Stimulated activated naive CD8-positive, alpha-beta T cell treated with anti-CD3 and anti-CD28 coated beads, Interleukin-15, amount 100 ng/mL, for 72 hours (primary cell): ENCODE results near the gene TMC6.

Experiments used
- ATAC-seq: fragments of 150-1000 bp; cut with Tn5 transposase; 2 replicates; pipeline ENCODE4 v1.10.0; 2021; ENCODE audit warnings: mild to moderate bottlenecking, moderate library complexity
- DNase-seq, 2 donors: peaks; one replicate each; pipeline ENCODE4 v3.0.0; 2021 to 2022
- H3K27ac Mint-ChIP-seq, 2 donors: one replicate each; pipeline ENCODE4 v1.8.0; 2022; ENCODE audit warnings: mild to moderate bottlenecking in 2 of 2, mixed read lengths in 2 of 2, moderate library complexity in 2 of 2
- H3K27me3 Mint-ChIP-seq: one replicate; pipeline ENCODE4 v1.8.0; 2022; ENCODE audit warnings: mixed read lengths
- H3K4me1 Mint-ChIP-seq: one replicate; pipeline ENCODE4 v1.8.0; 2022; ENCODE audit warnings: mild to moderate bottlenecking, mixed read lengths
- H3K4me3 Mint-ChIP-seq, 2 donors: one replicate each; pipeline ENCODE4 v1.8.0; 2022; ENCODE audit warnings: mild to moderate bottlenecking in 2 of 2, mixed read lengths in 2 of 2, moderate library complexity in 1 of 2
- H3K9me3 Mint-ChIP-seq, 2 donors: one replicate each; pipeline ENCODE4 v1.8.0; 2022; ENCODE audit warnings: mixed read lengths in 2 of 2

Gene TMC6

GRCh38 chr17:78164748-78165607, 36.4 kb upstream of the TMC6 start:
- H3K27me3 Mint-ChIP-seq, result no peaks in the 10 kb centered on the region
- H3K4me3 Mint-ChIP-seq, result no peak overlapping the region
- ATAC-seq (no peak), DNase-seq (no peak)
- H3K4me1 Mint-ChIP-seq, result peaks cover 19% of the 10 kb centered on the region
- H3K9me3 Mint-ChIP-seq, result no peaks in the 10 kb centered on the region
- H3K27ac Mint-ChIP-seq, result no peak overlapping the region

GRCh38 chr17:78163881-78164747, 35.6 kb upstream of the TMC6 start:
- Mint-ChIP-seq H3K4me3 (no peak overlapping the region), H3K27ac (peak overlapping the region in 1 of 2 donors; percentile 69), H3K4me1 (peaks cover 17% of the 10 kb centered on the region), H3K27me3 (no peaks in the 10 kb centered on the region), H3K9me3 (no peaks in the 10 kb centered on the region)
- ATAC-seq (no peak), DNase-seq (no peak)

- Mint-ChIP-seq H3K4me3 (peak overlapping the region in 1 of 2 donors; percentile 14), H3K27me3 (no peaks in the 10 kb centered on the region), H3K27ac (peak overlapping the region in 1 of 2 donors; percentile 65), H3K9me3 (no peaks in the 10 kb centered on the region), H3K4me1 (peaks cover 18% of the 10 kb centered on the region)
- ATAC-seq, result peak; percentile 72
- no peak for DNase-seq
Observed at GRCh38 chr17:78159575-78160158, 31.1 kb upstream of the TMC6 start.

GRCh38 chr17:78154903-78155811, 26.6 kb upstream of the TMC6 start:
- H3K4me3 Mint-ChIP-seq, result no peak overlapping the region
- H3K4me1 Mint-ChIP-seq, result peaks cover 17% of the 10 kb centered on the region
- DNase-seq (no peak), ATAC-seq (peak; percentile 81)
- peak overlapping the region in 1 of 2 donors; percentile 67 for H3K27ac Mint-ChIP-seq
- no peaks in the 10 kb centered on the region for H3K9me3 Mint-ChIP-seq
- H3K27me3 Mint-ChIP-seq, result no peaks in the 10 kb centered on the region

- Mint-ChIP-seq H3K4me1 (peaks cover 32% of the 10 kb centered on the region), H3K27me3 (no peaks in the 10 kb centered on the region), H3K27ac (no peak overlapping the region), H3K9me3 (no peaks in the 10 kb centered on the region), H3K4me3 (no peak overlapping the region)
- no peak for ATAC-seq
- DNase-seq, result no peak
Observed at GRCh38 chr17:78151514-78152008, 23.0 kb upstream of the TMC6 start.

GRCh38 chr17:78148286-78149016, 19.9 kb upstream of the TMC6 start:
- Mint-ChIP-seq H3K27me3 (no peaks in the 10 kb centered on the region), H3K27ac (peak overlapping the region; percentile 27 to 87), H3K4me1 (peaks cover 39% of the 10 kb centered on the region), H3K9me3 (no peaks in the 10 kb centered on the region), H3K4me3 (no peak overlapping the region)
- ATAC-seq (no peak), DNase-seq (no peak)

GRCh38 chr17:78147315-78147998, 18.9 kb upstream of the TMC6 start:
- Mint-ChIP-seq H3K27ac (peak overlapping the region; percentile 34 to 64), H3K9me3 (no peaks in the 10 kb centered on the region), H3K4me3 (no peak overlapping the region), H3K4me1 (peaks cover 49% of the 10 kb centered on the region), H3K27me3 (no peaks in the 10 kb centered on the region)
- DNase-seq, result no peak
- ATAC-seq, result peak; percentile 35

GRCh38 chr17:78146881-78147280, 18.3 kb upstream of the TMC6 start:
- no peak for DNase-seq
- no peaks in the 10 kb centered on the region for H3K9me3 Mint-ChIP-seq
- peak overlapping the region in 1 of 2 donors; percentile 43 for H3K4me3 Mint-ChIP-seq
- ATAC-seq, result no peak
- no peaks in the 10 kb centered on the region for H3K27me3 Mint-ChIP-seq
- peaks cover 54% of the 10 kb centered on the region for H3K4me1 Mint-ChIP-seq
- H3K27ac Mint-ChIP-seq, result peak overlapping the region in 1 of 2 donors; percentile 34

GRCh38 chr17:78146471-78146869, 17.9 kb upstream of the TMC6 start:
- Mint-ChIP-seq H3K27me3 (no peaks in the 10 kb centered on the region), H3K4me3 (no peak overlapping the region), H3K27ac (peak overlapping the region; percentile 16 to 78), H3K9me3 (no peaks in the 10 kb centered on the region), H3K4me1 (peaks cover 58% of the 10 kb centered on the region)
- no peak for DNase-seq
- no peak for ATAC-seq

GRCh38 chr17:78144736-78145641, 16.4 kb upstream of the TMC6 start:
- H3K9me3 Mint-ChIP-seq, result no peaks in the 10 kb centered on the region
- no peak for ATAC-seq
- H3K4me1 Mint-ChIP-seq, result peaks cover 70% of the 10 kb centered on the region
- H3K4me3 Mint-ChIP-seq, result no peak overlapping the region
- H3K27me3 Mint-ChIP-seq, result no peaks in the 10 kb centered on the region
- DNase-seq, result no peak
- peak overlapping the region in 1 of 2 donors; percentile 71 for H3K27ac Mint-ChIP-seq

- Mint-ChIP-seq H3K9me3 (no peaks in the 10 kb centered on the region), H3K27ac (peak overlapping the region in 1 of 2 donors; percentile 71), H3K4me1 (peaks cover 78% of the 10 kb centered on the region), H3K27me3 (no peaks in the 10 kb centered on the region), H3K4me3 (no peak overlapping the region)
- DNase-seq (no peak), ATAC-seq (no peak)
Observed at GRCh38 chr17:78144147-78144719, 15.7 kb upstream of the TMC6 start.

- Mint-ChIP-seq H3K4me1 (peaks cover 81% of the 10 kb centered on the region), H3K4me3 (no peak overlapping the region)
Observed at GRCh38 chr17:78143214-78144146, 14.9 kb upstream of the TMC6 start.

More at GRCh38 chr17:78143214-78144146, 14.9 kb upstream of the TMC6 start:
- H3K9me3 Mint-ChIP-seq, result no peaks in the 10 kb centered on the region
- DNase-seq, result no peak
- H3K27me3 Mint-ChIP-seq, result no peaks in the 10 kb centered on the region
- ATAC-seq, result no peak
- H3K27ac Mint-ChIP-seq, result peak overlapping the region; percentile 62 to 97
